Measurements from ENCODE around the gene ASIC3. TPM values are rescaled to one million over a fixed set of nuclear protein-coding genes. Genes with fewer than 3 reads are reported as not detected.
"Not testable (repeated sequence)": the region's sequence is repeated elsewhere in the genome, so short reads cannot be mapped to it uniquely, and the experiment has no call there.

The ASIC3 gene
- total RNA-seq, 1 donor from 2014 or later: 4.7 TPM

DNA sequence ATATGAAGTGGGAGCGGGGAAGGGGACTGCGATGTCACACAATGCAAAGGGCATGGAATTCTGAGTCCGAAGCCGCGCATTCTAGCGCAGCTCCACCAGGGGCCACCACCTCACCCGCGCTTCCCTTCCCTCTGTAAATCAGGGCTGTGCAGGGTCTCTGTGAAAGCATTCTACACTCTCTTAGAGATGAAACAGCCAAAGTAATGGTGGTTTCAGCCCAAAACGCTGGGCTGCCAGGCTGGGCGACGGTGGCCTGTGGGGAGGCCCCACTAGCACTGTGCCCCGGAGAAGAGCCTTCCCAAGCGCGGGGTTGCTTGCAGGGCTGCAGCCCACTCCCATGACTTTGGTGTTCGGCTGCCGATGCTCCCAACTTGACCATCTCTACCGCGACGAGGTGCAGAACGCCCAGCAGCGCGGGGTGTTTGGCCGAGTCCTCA, 35.4 kb upstream of the ASIC3 start:
- intact Hi-C loops (cut with DNase I): no loop called here
- peak; percentile 42 for ATAC-seq
- no peak for DNase-seq (ENCODE audit: low spot score)

DNA sequence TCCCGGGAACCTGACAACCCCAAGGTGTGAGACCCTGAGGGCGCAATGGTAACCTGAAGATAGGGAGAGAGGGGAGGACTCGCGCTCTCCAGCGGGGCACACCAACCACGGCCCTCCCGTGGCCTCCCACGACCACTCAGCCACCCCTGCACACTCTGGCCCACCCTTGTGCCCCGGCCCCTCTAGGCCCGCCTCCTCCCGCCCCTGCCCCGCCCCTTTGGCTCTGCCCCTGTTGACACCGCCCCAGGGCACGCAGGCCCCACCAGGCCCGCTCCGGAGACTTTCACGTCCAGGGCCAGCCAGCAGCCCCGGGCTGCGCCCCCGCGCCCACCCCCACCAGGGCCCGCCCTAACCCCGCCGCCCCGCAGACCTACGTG, 35.0 kb upstream of the ASIC3 start:
- DNase-seq (ENCODE audit: low spot score): no peak
- intact Hi-C loops (cut with DNase I): no loop called here
- ATAC-seq: no peak

DNA sequence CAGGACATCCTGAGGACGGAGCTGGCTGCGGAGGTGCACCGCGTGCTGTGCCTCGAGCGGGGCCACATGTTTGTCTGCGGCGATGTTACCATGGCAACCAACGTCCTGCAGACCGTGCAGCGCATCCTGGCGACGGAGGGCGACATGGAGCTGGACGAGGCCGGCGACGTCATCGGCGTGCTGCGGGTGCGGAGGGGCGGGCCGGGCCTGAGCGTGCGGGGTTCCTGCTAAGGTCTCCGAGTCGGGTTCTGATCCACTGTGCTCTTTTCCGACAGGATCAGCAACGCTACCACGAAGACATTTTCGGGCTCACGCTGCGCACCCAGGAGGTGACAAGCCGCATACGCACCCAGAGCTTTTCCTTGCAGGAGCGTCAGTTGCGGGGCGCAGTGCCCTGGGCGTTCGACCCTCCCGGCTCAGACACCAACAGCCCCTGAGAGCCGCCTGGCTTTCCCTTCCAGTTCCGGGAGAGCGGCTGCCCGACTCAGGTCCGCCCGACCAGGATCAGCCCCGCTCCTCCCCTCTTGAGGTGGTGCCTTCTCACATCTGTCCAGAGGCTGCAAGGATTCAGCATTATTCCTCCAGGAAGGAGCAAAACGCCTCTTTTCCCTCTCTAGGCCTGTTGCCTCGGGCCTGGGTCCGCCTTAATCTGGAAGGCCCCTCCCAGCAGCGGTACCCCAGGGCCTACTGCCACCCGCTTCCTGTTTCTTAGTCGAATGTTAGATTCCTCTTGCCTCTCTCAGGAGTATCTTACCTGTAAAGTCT, 34.4 kb upstream of the ASIC3 start:
- DNase-seq (ENCODE audit: low spot score) (peak; percentile 76), ATAC-seq (peak; percentile 41)
- intact Hi-C loops (cut with DNase I): no loop called here

DNA sequence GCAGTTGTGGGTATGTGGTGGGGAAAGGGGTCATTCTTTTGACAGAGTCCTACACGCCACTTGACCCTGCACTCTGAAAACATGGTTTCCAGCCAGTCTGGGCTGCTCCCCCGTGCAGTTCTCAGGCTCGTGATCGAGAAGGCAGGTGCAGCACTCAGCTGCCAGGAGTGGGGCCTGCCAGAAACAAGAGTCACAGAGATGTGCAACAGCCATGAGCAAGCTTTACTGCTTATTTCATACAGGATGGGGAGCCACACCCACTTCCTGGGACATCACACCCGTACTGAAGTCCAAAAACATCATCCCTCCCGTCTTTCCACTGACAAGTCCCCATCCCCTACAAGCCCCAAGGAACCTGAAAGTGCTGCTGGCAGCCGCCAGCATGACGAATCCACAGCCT, 33.4 kb upstream of the ASIC3 start:
- no peak for ATAC-seq
- DNase-seq (ENCODE audit: low spot score): no peak
- intact Hi-C loops (cut with DNase I): no loop called here

DNA sequence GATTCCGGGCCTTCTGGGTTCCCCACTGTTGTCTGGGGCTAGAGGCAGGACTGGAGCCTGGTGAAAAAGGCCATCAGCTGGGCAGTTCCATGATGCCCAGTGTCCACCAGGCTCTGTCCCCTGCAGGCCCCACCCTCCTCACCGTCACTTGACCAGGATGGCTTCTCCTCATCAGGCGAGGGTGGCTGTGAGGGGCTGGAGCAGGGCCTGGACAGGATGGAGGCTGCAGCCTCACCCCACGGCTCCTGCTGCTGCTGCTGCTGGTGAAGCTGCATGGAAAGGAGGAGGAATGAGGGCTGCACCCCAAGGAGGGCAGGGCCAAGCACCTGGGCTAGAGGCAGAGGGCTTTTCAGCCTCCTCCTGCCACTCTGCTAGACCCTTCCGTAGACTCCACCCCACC, 32.4 kb upstream of the ASIC3 start:
- intact Hi-C loops (cut with DNase I): no loop called here
- no peak for ATAC-seq

DNA sequence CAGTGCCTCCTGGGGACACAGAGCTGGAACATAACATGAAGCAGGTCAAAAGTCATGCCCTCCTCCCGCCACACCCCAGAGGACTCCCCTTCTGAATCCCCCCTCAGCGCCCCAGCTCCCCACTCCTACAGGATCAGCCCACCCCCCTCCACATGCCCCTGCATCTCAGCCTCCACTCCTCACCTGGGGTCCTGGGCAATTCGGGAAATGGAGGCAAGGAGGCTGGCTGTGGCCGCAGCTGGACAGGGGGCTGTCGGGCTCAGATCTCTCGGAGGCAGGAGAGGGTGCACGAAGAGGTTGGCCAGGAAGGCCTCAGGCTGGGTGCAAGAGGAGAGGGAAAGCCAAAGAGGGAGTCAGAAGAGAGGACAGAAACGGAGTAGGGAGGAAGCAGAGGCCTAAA, 31.8 kb upstream of the ASIC3 start:
- ATAC-seq (no peak), DNase-seq (ENCODE audit: low spot score) (no peak)
- intact Hi-C loops (cut with DNase I): no loop called here

More for the DNA sequence above, 32.4 kb upstream of the ASIC3 start:
- DNase-seq (ENCODE audit: low spot score): no peak

DNA sequence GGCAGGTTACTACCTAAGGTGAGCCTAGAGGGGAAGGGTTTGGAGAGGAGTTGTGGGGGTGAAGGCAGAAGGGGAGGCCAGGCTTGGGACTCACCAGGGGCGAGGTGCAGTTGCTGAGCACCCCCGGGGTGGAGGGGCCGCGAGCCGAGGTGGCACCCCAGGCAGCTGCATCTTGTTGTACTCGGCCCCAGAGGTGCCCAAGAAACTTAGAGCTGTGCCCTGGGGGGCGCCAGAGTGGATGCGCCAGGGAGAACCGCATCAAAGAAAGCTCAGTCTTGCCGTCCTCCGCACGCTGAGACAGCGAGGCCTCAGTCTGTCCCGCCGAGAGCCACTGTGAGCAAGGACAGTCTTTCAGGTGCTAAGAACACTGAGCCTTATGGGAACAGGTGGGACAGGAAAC, 31.4 kb upstream of the ASIC3 start:
- intact Hi-C loops (cut with DNase I): no loop called here
- no peak for ATAC-seq

DNA sequence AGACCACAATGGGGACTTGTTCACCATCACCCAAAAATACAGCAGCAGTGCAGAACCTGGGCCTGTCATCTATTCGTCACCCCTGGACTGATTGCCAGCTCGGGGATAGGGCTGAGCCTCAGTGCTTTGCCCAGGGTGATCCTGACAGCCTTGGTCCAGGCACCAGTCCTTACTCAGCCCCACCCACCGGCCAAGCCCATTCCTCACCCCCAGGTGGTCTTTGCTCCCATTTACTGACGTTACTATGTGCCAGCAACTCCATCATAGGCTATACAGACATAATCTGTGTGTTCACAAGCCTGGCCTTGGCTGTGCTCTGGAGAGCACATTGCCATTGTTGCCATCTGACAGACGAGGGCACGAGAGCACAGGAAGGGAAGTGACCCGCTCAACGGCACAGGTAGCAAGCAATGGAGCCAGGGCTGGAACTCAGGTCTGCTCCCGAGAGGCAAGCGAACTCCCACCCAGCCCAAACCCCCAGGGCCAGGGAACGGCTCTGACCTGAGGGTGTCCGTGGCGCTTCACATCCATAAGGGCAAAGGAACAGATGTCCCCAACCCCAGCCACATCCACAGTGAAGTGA, 30.9 kb upstream of the ASIC3 start:
- no peak for DNase-seq (ENCODE audit: low spot score)
- intact Hi-C loops (cut with DNase I): no loop called here
- no peak for ATAC-seq

More for the DNA sequence above, 31.4 kb upstream of the ASIC3 start:
- no peak for DNase-seq (ENCODE audit: low spot score)

DNA sequence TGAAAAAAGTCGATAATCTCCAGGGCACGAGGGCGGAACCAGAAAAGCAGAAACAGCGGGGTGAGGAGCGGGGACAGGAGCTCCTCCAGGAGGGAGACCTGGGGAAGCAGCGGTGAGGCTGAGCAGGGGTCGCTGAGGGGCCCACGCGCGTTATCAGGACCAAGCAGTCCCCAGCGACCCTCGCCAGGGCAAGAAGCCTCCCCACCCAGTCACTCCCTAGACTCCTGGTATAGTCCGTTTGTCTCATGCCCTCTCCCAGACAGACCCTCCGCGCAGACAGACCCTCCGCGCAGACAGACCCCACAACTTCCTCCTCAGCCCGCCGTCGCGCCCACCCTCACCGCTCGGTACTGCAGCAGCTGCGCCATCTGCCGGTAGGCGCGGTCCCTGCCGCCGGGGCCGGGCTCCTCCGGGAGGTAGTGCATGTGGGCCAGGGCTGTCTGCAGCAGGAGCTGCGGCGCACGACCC, 30.3 kb upstream of the ASIC3 start:
- intact Hi-C loops (cut with DNase I): no loop called here
- DNase-seq (ENCODE audit: low spot score): peak; percentile 84
- peak; percentile 68 for ATAC-seq

DNA sequence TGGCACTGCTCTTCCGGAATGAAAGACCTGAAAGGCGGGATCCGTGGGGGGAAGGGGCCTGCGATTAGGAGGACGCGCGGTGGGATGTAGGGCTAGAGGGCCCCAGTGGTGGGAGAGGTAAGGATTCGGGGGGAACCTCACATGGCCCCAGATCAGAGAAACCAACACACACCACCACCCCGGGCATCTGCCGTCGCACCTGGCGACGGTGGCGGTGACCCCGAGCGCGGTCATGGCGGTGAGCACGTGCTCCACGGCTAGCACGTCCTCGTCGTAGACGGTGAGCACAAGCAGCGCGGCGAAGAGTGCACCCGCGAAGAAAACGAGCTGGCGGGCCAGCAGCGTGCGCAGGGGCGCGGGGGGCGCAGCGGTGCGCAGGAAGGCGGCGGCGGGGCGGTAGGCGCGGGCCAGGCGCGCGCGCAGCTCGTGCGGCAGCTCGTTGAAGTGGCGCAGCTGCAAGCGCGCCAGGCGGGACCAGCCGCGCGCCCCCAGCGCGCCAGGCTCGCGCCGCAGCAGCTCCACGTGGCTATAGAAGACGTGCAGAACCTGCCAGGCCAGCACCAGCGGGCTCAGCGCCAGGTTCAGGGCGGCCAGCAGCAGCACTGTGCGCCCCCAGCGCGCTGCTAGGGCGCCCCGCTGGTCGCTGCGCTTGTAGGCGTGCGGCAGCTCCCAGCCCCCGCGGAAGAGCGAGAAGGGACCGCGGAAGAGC, 29.8 kb upstream of the ASIC3 start:
- intact Hi-C loops (cut with DNase I): no loop called here
- no peak for ATAC-seq
- no peak for DNase-seq (ENCODE audit: low spot score)

DNA sequence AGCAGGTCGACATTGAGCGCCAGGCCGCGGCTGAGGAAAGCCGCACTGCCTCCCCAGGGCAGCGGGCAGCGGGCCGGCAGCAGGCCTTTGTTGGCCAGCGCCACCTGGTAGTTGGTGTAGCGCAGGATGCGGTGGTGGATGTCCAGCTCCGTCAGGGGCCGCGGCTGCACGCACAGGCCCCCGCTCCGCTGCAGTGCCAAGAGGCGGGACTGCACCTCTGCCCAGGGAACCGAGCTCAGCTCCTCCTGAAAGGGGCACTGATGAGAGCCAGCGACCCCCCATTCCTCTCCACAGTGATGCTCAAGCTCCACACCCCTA, 29.2 kb upstream of the ASIC3 start:
- ATAC-seq: no peak
- no peak for DNase-seq (ENCODE audit: low spot score)
- intact Hi-C loops (cut with DNase I): no loop called here

DNA sequence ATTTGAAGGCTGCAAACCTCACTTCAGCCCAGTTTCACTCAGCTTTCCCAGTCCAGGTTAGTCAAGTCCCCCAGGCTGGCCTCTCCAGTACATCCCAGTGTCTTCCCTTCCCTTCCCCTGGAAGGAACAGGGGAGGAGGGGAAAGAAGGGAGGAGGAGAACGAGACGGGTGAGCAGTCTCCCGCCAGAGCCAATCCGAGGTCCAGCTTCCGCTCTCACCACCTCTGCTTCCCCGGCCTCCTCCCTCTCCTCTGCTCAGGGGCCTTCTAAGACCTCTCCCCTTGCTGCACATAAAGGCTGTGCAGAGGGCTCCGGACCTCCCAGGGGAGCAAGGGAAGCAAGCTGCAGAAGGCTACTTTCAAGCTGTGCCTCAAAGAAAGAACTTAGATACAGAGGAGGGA, 28.1 kb upstream of the ASIC3 start:
- intact Hi-C loops (cut with DNase I): no loop called here
- ATAC-seq: no peak
- no peak for DNase-seq (ENCODE audit: low spot score)

DNA sequence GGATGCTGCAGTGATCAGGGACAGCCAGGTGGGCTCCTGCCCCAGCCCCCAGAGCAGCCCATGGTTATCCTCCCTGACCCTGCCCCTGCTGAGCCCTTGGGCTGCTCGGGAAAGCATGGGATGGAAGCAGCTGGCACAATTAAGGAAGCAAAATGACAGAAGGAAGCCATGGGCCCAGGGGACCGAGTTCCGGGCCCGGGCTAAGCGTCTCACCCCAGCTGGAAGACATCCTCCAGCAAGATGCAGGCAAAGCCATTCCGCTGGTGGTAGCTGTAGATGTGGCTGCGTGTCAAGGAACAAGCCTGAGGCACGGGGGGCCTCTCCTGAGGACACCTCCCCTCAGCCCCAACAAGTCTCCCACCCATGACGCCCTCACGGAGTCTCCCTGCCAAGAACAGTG, 25.1 kb upstream of the ASIC3 start:
- ATAC-seq (no peak), DNase-seq (ENCODE audit: low spot score) (no peak)
- intact Hi-C loops (cut with DNase I): no loop called here

DNA sequence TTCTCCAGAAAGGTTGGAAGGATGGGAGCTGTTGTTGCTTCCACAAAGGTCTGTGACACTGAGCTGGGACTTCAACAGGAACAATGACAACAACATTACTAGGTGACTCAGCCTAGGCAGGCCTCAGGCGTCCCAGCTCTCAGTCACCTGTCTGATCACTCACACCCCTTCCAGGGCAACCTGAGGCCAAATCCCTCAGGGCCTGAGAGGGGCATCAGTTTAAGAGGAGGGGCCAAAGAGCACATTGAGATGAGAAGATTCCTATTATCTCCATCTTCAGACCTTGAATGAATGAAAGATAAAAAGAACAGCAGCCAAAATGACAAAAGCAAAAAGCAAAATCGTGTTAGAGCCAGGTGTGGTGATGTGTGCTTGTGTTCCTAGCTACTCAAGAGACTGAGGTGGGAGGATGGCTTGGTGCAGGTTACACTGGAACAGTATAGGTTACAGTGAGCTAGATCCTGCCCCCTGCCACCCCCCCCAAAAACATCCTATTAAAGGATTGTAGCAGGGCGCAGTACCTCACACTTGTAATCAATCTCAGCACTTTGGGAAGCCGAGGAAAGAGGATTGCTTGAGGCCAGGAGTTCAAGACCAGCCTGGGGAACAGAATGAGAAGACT, 23.8 kb upstream of the ASIC3 start, which contains the start of gene ATG9B:
TSS of gene ATG9B (minus strand) at position 60 of the 622 bp plus-strand sequence. CDS start 71 bp downstream, outside the sequence.
- ATAC-seq: no peak

DNA sequence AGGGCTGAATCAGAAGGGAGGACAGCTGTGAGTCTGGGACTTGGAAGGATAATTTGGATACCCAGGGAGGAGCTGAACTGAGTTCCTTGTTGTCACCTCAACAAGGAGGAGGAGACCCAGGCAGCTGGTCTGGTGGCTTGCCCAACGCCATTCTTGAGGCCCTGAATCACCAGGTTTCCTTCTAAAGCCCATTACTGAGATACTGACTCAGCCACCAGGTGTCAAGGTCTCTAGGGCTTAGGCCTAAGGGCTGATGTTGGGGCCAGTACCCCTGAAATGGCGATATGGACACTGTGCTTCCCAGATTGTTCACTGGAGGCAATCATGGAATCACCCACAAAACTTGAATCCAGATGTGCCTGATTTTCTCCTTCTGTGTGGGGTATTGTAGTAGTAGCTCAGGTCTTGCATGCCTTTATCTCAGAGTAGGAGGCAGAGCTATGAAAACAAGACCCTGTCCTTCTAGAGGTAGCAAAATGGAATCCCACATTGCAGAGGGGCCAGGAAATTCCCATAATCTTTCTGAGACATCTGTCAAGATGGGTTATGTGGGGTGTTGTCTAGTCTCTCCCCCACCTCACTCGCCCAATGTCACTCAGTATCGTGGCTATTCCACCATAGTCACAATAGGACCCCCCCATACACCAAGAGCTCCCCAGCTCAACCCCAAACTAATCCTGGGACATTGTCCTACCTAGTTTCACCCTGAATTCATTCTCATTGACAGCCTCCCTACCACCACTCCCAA, 22.2 kb upstream of the ASIC3 start:
- ATAC-seq: no peak
- intact Hi-C loops (cut with DNase I): no loop called here
- no peak for DNase-seq (ENCODE audit: low spot score)

More for the DNA sequence above, 23.8 kb upstream of the ASIC3 start, which contains the start of gene ATG9B:
- no peak for DNase-seq (ENCODE audit: low spot score)
- intact Hi-C loops (cut with DNase I): no loop called here

DNA sequence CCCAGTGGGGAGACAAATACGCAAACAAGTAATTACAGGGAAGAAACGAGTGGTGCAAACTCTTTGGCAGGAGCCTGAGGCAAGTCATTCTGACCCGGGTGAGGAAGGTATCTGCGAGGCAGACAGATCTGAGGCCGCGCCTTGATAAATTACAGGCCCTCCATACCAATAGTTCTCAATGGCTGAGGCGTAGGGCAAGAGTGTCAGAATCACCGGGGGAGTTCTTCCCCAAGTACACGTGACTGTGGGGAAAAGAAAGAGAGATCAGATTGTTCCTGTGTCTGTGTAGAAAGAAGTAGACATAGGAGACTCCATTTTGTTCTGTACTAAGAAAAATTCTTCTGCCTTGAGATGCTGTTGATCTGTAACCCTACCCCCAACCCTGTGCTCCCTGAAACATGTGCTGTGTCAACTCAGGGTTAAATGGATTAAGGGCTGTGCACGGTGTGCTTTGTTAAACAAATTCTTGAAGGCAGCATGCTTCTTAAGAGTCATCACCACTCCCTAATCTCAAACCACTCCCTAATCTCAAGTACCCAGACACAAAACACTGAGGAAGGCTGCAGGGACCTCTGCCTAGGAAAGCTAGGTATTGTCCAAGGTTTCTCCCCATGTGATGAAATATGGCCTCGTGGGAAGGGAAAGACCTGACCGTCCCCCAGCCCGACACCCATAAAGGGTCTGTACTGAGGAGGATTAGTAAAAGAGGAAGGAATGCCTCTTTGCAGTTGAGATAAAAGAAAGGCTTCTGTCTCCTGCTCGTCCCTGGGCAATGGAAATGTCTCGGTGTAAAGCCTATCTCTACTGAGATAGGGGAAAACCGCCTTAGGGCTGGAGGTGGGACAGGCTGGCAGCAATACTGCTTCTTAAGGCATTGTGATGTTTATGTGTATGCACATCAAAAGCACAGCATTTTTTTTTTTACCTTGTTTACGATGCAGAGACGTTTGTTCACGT, 21.3 kb upstream of the ASIC3 start:
- ATAC-seq; intact Hi-C loops (cut with DNase I); DNase-seq (ENCODE audit: low spot score): not testable (repeated sequence)

DNA sequence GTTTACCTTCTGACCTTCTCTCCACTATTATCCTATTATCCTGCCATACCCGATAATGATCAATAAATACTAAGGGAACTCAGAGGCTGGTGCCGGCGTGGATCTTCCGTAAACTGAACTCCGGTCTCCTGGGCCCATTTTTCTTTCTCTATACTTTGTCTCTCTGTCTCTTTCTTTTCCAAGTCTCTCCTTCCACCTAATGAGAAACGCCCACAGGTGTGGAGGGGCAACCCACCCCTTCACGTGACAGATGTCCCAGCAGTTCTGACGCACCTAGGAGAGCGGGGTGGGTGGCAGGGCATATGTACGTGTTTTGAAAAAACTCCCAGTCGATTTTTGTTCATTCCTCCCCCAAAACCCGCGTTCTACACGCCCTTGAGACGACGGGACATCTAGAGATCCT, 20.6 kb upstream of the ASIC3 start:
- ATAC-seq; DNase-seq (ENCODE audit: low spot score); intact Hi-C loops (cut with DNase I): not testable (repeated sequence)

All from sciatic nerve (tissue), 2 donors.